T-helper 9 cell (primary cell): Measurements from ENCODE around the gene CYTH3.
"Not testable (repeated sequence)": the region's sequence is repeated elsewhere in the genome, so short reads cannot be mapped to it uniquely, and the experiment has no call there.

Source experiments
- DNase-seq: peaks from one replicate; pipeline ENCODE4 v3.0.0-alpha.2; 2020

The CYTH3 gene

GRCh38 chr7:6256677-6257535 lies 15.5 kb downstream of the CYTH3 start:
- no peak for DNase-seq

- no peak for DNase-seq
These were observed 16.3 kb downstream of the CYTH3 start for GRCh38 chr7:6256109-6256483.

- no peak for DNase-seq
These were observed 17.6 kb downstream of the CYTH3 start for GRCh38 chr7:6254866-6255265.

- no peak for DNase-seq
These were observed 19.7 kb downstream of the CYTH3 start for GRCh38 chr7:6252748-6253147.

- no peak for DNase-seq
These were observed 20.1 kb downstream of the CYTH3 start for GRCh38 chr7:6252341-6252746.

GRCh38 chr7:6251653-6252052 lies 20.8 kb downstream of the CYTH3 start:
- no peak for DNase-seq

GRCh38 chr7:6250364-6250833 lies 22.0 kb downstream of the CYTH3 start:
- no peak for DNase-seq

GRCh38 chr7:6249043-6249442 lies 23.4 kb downstream of the CYTH3 start:
- no peak for DNase-seq

- DNase-seq = no peak
These were observed 23.8 kb downstream of the CYTH3 start for GRCh38 chr7:6248581-6248980.

GRCh38 chr7:6246251-6246917 lies 26.0 kb downstream of the CYTH3 start:
- no peak for DNase-seq

GRCh38 chr7:6244021-6244420 lies 28.4 kb downstream of the CYTH3 start:
- DNase-seq = no peak

- DNase-seq = no peak
These were observed 29.3 kb downstream of the CYTH3 start for GRCh38 chr7:6243168-6243567.

GRCh38 chr7:6242561-6242960 lies 29.9 kb downstream of the CYTH3 start:
- no peak for DNase-seq

- no peak for DNase-seq
These were observed 30.8 kb downstream of the CYTH3 start for GRCh38 chr7:6241607-6241973.

- no peak for DNase-seq
These were observed 34.0 kb downstream of the CYTH3 start for GRCh38 chr7:6238309-6238925.

- DNase-seq = no peak
These were observed 34.7 kb downstream of the CYTH3 start for GRCh38 chr7:6237730-6238129.

GRCh38 chr7:6237011-6237410 lies 35.4 kb downstream of the CYTH3 start:
- DNase-seq = no peak

- no peak for DNase-seq
These were observed 37.2 kb downstream of the CYTH3 start for GRCh38 chr7:6235029-6235871.

GRCh38 chr7:6234384-6234783 lies 38.0 kb downstream of the CYTH3 start:
- no peak for DNase-seq

- no peak for DNase-seq
These were observed 39.9 kb downstream of the CYTH3 start for GRCh38 chr7:6232534-6232933.

GRCh38 chr7:6232116-6232515 lies 40.3 kb downstream of the CYTH3 start:
- no peak for DNase-seq

- no peak for DNase-seq
These were observed 41.2 kb downstream of the CYTH3 start for GRCh38 chr7:6231184-6231583.

GRCh38 chr7:6229284-6229683 lies 43.1 kb downstream of the CYTH3 start:
- not testable (repeated sequence) for DNase-seq
